ENCODE measurements around the gene COQ7.
A peak's percentile ranks its signal among the peaks of the same experiment; 100 is the strongest.

COQ7 gene

GRCh38 chr16:19086322-19087199 is 19.1 kb downstream of the COQ7 start:
- DNase-seq (ENCODE audit: low spot score), result peak; percentile 68

- no peak for DNase-seq (ENCODE audit: low spot score)
These were observed 21.0 kb downstream of the COQ7 start for GRCh38 chr16:19088341-19088916.

- no peak for DNase-seq (ENCODE audit: low spot score)
These were observed 22.1 kb downstream of the COQ7 start for GRCh38 chr16:19089410-19089955.

- no peak for DNase-seq (ENCODE audit: low spot score)
These were observed 23.5 kb downstream of the COQ7 start for GRCh38 chr16:19090916-19091315.

- no peak for DNase-seq (ENCODE audit: low spot score)
These were observed 25.4 kb downstream of the COQ7 start for GRCh38 chr16:19092653-19093410.

GRCh38 chr16:19093631-19094541 is 26.5 kb downstream of the COQ7 start:
- DNase-seq (ENCODE audit: low spot score), result no peak

- DNase-seq (ENCODE audit: low spot score), result no peak
These were observed 27.3 kb downstream of the COQ7 start for GRCh38 chr16:19094542-19095365.

- no peak for DNase-seq (ENCODE audit: low spot score)
These were observed 28.2 kb downstream of the COQ7 start for GRCh38 chr16:19095654-19096053.

GRCh38 chr16:19098173-19098572 is 30.8 kb downstream of the COQ7 start:
- DNase-seq (ENCODE audit: low spot score), result no peak

GRCh38 chr16:19102187-19102872 is 34.9 kb downstream of the COQ7 start:
- DNase-seq (ENCODE audit: low spot score), result no peak

- DNase-seq (ENCODE audit: low spot score), result no peak
These were observed 37.2 kb downstream of the COQ7 start for GRCh38 chr16:19104607-19105006.

- no peak for DNase-seq (ENCODE audit: low spot score)
These were observed 37.7 kb downstream of the COQ7 start for GRCh38 chr16:19105131-19105530.

- DNase-seq (ENCODE audit: low spot score), result no peak
These were observed 38.6 kb downstream of the COQ7 start for GRCh38 chr16:19105891-19106624.

- no peak for DNase-seq (ENCODE audit: low spot score)
These were observed 39.2 kb downstream of the COQ7 start for GRCh38 chr16:19106625-19107020.

- no peak for DNase-seq (ENCODE audit: low spot score)
These were observed 41.2 kb downstream of the COQ7 start for GRCh38 chr16:19108409-19109287.

- DNase-seq (ENCODE audit: low spot score), result no peak
These were observed 41.9 kb downstream of the COQ7 start for GRCh38 chr16:19109288-19109664.

- DNase-seq (ENCODE audit: low spot score), result no peak
These were observed 43.3 kb downstream of the COQ7 start for GRCh38 chr16:19110537-19111360.

- DNase-seq (ENCODE audit: low spot score), result no peak
These were observed 44.6 kb downstream of the COQ7 start for GRCh38 chr16:19112099-19112407.

Measured in CD4-positive, alpha-beta T cell treated with Interleukin-6 at 100 ng/mL for 8 hours (primary cell).